Stimulated activated CD8-positive, alpha-beta memory T cell treated with anti-CD3 and anti-CD28 coated beads, Interleukin-4, amount 100 ng/mL, for 4 hours (primary cell): Measurements from ENCODE around the gene EHD1.

ENCODE experiments used
- DNase-seq, 2 donors: peaks; one replicate each; pipeline ENCODE4 v3.0.0-alpha.2; 2020; ENCODE audit warnings: low read depth in 2 of 2, low spot score in 1 of 2

EHD1 gene

GRCh38 chr11:64875369-64876228 is 2.8 kb downstream of the EHD1 start:
- DNase-seq = no peak

- no peak for DNase-seq
Measured at GRCh38 chr11:64874308-64875240, 3.8 kb downstream of the EHD1 start.

- DNase-seq = no peak
Measured at GRCh38 chr11:64872790-64873488, 5.5 kb downstream of the EHD1 start.

GRCh38 chr11:64871492-64871891 is 6.9 kb downstream of the EHD1 start:
- no peak for DNase-seq

- no peak for DNase-seq
Measured at GRCh38 chr11:64870893-64871466, 7.4 kb downstream of the EHD1 start.

- no peak for DNase-seq
Measured at GRCh38 chr11:64870176-64870892, 8.1 kb downstream of the EHD1 start.

GRCh38 chr11:64869571-64870175 is 8.7 kb downstream of the EHD1 start:
- no peak for DNase-seq

- DNase-seq = no peak
Measured at GRCh38 chr11:64868904-64869570, 9.4 kb downstream of the EHD1 start.

- DNase-seq = no peak
Measured at GRCh38 chr11:64867748-64868462, 10.5 kb downstream of the EHD1 start.

GRCh38 chr11:64866173-64866491 is 12.3 kb downstream of the EHD1 start:
- DNase-seq = no peak

- DNase-seq = no peak
Measured at GRCh38 chr11:64865286-64866172, 12.9 kb downstream of the EHD1 start.

GRCh38 chr11:64864473-64865285 is 13.7 kb downstream of the EHD1 start:
- DNase-seq = no peak

GRCh38 chr11:64864135-64864472 is 14.3 kb downstream of the EHD1 start:
- no peak for DNase-seq

GRCh38 chr11:64863391-64864060 is 14.9 kb downstream of the EHD1 start:
- DNase-seq = no peak

GRCh38 chr11:64862987-64863390 is 15.4 kb downstream of the EHD1 start:
- no peak for DNase-seq

- no peak for DNase-seq
Measured at GRCh38 chr11:64861227-64861975, 17.0 kb downstream of the EHD1 start.
